ENCODE measurements around the gene RAB26.
A peak's percentile ranks its signal among the peaks of the same experiment; 100 is the strongest.

RAB26 gene

GRCh38 chr16:2161911-2162310 lies 13.5 kb downstream of the RAB26 start:
- Histone ChIP-seq H3K27ac (ENCODE audit: extremely low read depth, low read depth, low read length) (no peak overlapping the region), H3K4me1 (ENCODE audit: control insufficient read depth, insufficient read depth, low read length) (no peaks in the 10 kb centered on the region)
- POLR2A ChIA-PET: interaction anchor here (1.2 kb wide), 1 partner anchor 11 kb away, joined by 3 read pairs; no protein-coding TSS in a partner anchor

GRCh38 chr16:2162676-2163118 lies 14.3 kb downstream of the RAB26 start:
- H3K4me3 ChIP-seq (ENCODE audit: low read depth, low read length): no peak overlapping the region
- peaks cover 0 to 26% of the 10 kb centered on the region in 2 experiments; a peak in 2 of 3 replicates for H3K36me3 ChIP-seq (ENCODE audit: control insufficient read depth in 2 of 2, insufficient read depth in 1 of 2, low read length in 2 of 2)
- H3K9me3 ChIP-seq (ENCODE audit: control insufficient read depth, insufficient read depth, low read depth, low read length): no peaks in the 10 kb centered on the region
- POLR2A ChIA-PET: interaction anchor here (1.2 kb wide), 1 partner anchor 10 kb away, joined by 3 read pairs; no protein-coding TSS in a partner anchor
- CTCF ChIA-PET: interaction anchor here (1.9 kb wide), 1 partner anchor 10 kb away, joined by 7 read pairs; no protein-coding TSS in a partner anchor
- no peak overlapping the region for H3K27ac ChIP-seq (ENCODE audit: extremely low read depth, low read depth, low read length)
- no peaks in the 10 kb centered on the region for H3K4me1 ChIP-seq (ENCODE audit: control insufficient read depth, insufficient read depth, low read length)
- TF ChIP-seq ZIC2 (tag by site-specific recombination; IDR thresholded peaks at IDR 0.05): peak; percentile 98
- no peak for TF ChIP-seq ZNF664 (tag by site-specific recombination; IDR thresholded peaks at IDR 0.05)
- TF ChIP-seq ELK4 (IDR thresholded peaks at IDR 0.05; ENCODE audit: borderline replicate concordance, low read depth, low read length): no peak
- no peak for TF ChIP-seq ZNF571 (tag by site-specific recombination; IDR thresholded peaks at IDR 0.05)
- TF ChIP-seq HOXD13 (CRISPR knock-in tag; IDR thresholded peaks at IDR 0.05; ENCODE audit: borderline replicate concordance): no peak
- TF ChIP-seq SCRT2 (tag by site-specific recombination; IDR thresholded peaks at IDR 0.05): no peak

More at GRCh38 chr16:2161911-2162310, 13.5 kb downstream of the RAB26 start:
- Histone ChIP-seq H3K36me3 (ENCODE audit: control insufficient read depth in 2 of 2, insufficient read depth in 1 of 2, low read length in 2 of 2) (peaks cover 0 to 19% of the 10 kb centered on the region in 2 experiments; a peak in 2 of 3 replicates), H3K4me3 (ENCODE audit: low read depth, low read length) (no peak overlapping the region), H3K9me3 (ENCODE audit: control insufficient read depth, insufficient read depth, low read depth, low read length) (no peaks in the 10 kb centered on the region)
- TF ChIP-seq, protein P1, sequence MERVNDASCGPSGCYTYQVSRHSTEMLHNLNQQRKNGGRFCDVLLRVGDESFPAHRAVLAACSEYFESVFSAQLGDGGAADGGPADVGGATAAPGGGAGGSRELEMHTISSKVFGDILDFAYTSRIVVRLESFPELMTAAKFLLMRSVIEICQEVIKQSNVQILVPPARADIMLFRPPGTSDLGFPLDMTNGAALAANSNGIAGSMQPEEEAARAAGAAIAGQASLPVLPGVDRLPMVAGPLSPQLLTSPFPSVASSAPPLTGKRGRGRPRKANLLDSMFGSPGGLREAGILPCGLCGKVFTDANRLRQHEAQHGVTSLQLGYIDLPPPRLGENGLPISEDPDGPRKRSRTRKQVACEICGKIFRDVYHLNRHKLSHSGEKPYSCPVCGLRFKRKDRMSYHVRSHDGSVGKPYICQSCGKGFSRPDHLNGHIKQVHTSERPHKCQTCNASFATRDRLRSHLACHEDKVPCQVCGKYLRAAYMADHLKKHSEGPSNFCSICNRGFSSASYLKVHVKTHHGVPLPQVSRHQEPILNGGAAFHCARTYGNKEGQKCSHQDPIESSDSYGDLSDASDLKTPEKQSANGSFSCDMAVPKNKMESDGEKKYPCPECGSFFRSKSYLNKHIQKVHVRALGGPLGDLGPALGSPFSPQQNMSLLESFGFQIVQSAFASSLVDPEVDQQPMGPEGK (tag by site-specific recombination; IDR thresholded peaks at IDR 0.05): no peak
- TF ChIP-seq ZBTB20 (tag by site-specific recombination; IDR thresholded peaks at IDR 0.05) (no peak), PRDM1 (tag by site-specific recombination; IDR thresholded peaks at IDR 0.05) (no peak), BCL11A (tag by site-specific recombination; IDR thresholded peaks at IDR 0.05; ENCODE audit: low read depth) (no peak), PBX3 (CRISPR knock-in tag; IDR thresholded peaks at IDR 0.05) (no peak)
- TF ChIP-seq, protein P2, sequence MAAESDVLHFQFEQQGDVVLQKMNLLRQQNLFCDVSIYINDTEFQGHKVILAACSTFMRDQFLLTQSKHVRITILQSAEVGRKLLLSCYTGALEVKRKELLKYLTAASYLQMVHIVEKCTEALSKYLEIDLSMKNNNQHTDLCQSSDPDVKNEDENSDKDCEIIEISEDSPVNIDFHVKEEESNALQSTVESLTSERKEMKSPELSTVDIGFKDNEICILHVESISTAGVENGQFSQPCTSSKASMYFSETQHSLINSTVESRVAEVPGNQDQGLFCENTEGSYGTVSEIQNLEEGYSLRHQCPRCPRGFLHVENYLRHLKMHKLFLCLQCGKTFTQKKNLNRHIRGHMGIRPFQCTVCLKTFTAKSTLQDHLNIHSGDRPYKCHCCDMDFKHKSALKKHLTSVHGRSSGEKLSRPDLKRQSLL (tag by site-specific recombination; IDR thresholded peaks at IDR 0.05): no peak
- CTCF ChIA-PET: interaction anchor here (0.7 to 1.9 kb wide), 2 partner anchors 8 to 10 kb away, joined by 3 to 7 read pairs; no protein-coding TSS in a partner anchor

DNA sequence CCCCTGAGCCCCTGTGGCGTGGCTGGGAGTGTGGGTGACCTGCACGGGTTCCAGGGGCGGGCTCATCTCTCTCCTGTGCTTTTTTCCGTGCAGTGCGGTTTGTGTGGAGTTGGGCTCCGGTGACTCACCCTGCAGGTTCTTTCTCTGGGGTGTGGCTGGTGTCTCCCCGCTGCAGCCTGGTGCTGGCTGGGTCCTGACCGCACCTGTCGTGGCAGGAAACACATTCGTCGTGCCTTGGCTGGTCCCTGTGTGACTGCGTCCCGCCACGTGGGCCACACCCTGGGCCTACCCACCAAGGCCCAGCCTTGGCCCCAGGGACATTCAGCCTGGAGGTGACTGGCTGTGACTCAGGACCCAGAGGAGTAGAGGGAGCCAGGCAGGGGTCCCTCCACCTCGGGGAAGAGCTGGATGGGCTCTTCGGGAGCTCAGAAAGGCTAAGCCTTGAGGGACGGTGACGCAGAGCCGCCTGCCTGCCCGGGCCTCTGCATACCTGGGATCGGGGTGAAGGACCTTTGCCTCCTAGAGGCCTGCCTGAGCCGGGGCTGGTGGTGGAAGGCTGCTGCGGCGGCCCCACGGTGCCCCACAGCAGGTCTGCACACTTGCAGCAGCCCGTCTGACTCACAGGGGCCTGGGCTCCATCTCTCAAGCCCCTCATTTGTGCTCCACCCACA lies 14.9 kb downstream of the RAB26 start:
- H3K36me3 ChIP-seq (ENCODE audit: control insufficient read depth in 2 of 2, insufficient read depth in 1 of 2, low read length in 2 of 2): peaks cover 0 to 29% of the 10 kb centered on the region in 2 experiments; a peak in 2 of 3 replicates
- H3K4me1 ChIP-seq (ENCODE audit: control insufficient read depth, insufficient read depth, low read length): no peaks in the 10 kb centered on the region
- ChIA-PET CTCF (no interaction called here), POLR2A (interaction anchor here (1.4 kb wide), 1 partner anchor 8 kb away, joined by 9 read pairs; the partner anchor contains the start of gene TRAF7)
- no peak overlapping the region for H3K4me3 ChIP-seq (ENCODE audit: low read depth, low read length)
- H3K27ac ChIP-seq (ENCODE audit: extremely low read depth, low read depth, low read length): no peak overlapping the region
- no peaks in the 10 kb centered on the region for H3K9me3 ChIP-seq (ENCODE audit: control insufficient read depth, insufficient read depth, low read depth, low read length)
- TF ChIP-seq ZNF19 (tag by site-specific recombination; IDR thresholded peaks at IDR 0.05; ENCODE audit: low read depth) (no peak), KLF1 (tag by site-specific recombination; IDR thresholded peaks at IDR 0.05) (peak; percentile 85), ZNF48 (tag by site-specific recombination; IDR thresholded peaks at IDR 0.05) (no peak), ZNF585B (tag by site-specific recombination; IDR thresholded peaks at IDR 0.05) (no peak)

Measured in HEK293 (cell line).